ENCODE data around the gene MAGI1. TPM values are rescaled to one million over a fixed set of nuclear protein-coding genes. Genes with fewer than 3 reads are reported as not detected.

Gene MAGI1
- total and polyA plus RNA-seq, 12 donors: 5.7 to 58.2 (median 37.7) TPM

GRCh38 chr3:66036586-66037148, 2.1 kb downstream of the MAGI1 start:
- peak in 1 of 2 donors; percentile 25 for DNase-seq
- peak in 4 of 8 donors; percentile 11 to 32 (median 14) for ATAC-seq

GRCh38 chr3:66035763-66036477, 2.8 kb downstream of the MAGI1 start:
- TF ChIP-seq CTCF (IDR thresholded peaks at IDR 0.05): no peak
- Histone ChIP-seq H3K4me3 (peak overlapping the region; percentile 58 to 96 (median 80)), H3K27me3 (peaks cover 0 to 47% (median 0%) of the 10 kb centered on the region in 7 donors), H3K36me3 (peaks cover 0 to 5% (median 0%) of the 10 kb centered on the region in 9 donors), H3K9me3 (no peaks in the 10 kb centered on the region), H3K4me1 (peaks cover 2 to 52% (median 23%) of the 10 kb centered on the region in 9 donors), H3K27ac (peak overlapping the region in 9 of 10 donors; percentile 84 to 98 (median 94))
- ATAC-seq (no peak), DNase-seq (no peak)
- intact Hi-C loops (cut with DNase I): loop anchor here in 9 of 10 donors (2.0 to 10.0 kb wide), 15 partner anchors 39 to 251 kb away; no protein-coding TSS in a partner anchor
- WGBS, 2 donors: 25 to 28% methylated on average over 5 of the region's 5 CpGs

More at GRCh38 chr3:66036586-66037148, 2.1 kb downstream of the MAGI1 start:
- peak overlapping the region; percentile 58 to 96 (median 80) for H3K4me3 ChIP-seq
- H3K27ac ChIP-seq: peak overlapping the region; percentile 74 to 98 (median 94)
- 21 to 25% methylated on average over 9 of the region's 9 CpGs for WGBS, 2 donors
- peaks cover 2 to 45% (median 23%) of the 10 kb centered on the region in 9 donors for H3K4me1 ChIP-seq
- H3K9me3 ChIP-seq: no peaks in the 10 kb centered on the region
- intact Hi-C loops (cut with DNase I): loop anchor here in 9 of 10 donors (5.0 to 10.0 kb wide), 14 partner anchors 39 to 252 kb away; no protein-coding TSS in a partner anchor
- TF ChIP-seq CTCF (IDR thresholded peaks at IDR 0.05): no peak
- peaks cover 0 to 51% (median 0%) of the 10 kb centered on the region in 7 donors for H3K27me3 ChIP-seq
- H3K36me3 ChIP-seq: peaks cover 0 to 5% (median 0%) of the 10 kb centered on the region in 9 donors

- peaks cover 2 to 67% (median 34%) of the 10 kb centered on the region in 9 donors for H3K4me1 ChIP-seq
- TF ChIP-seq CTCF (IDR thresholded peaks at IDR 0.05): no peak
- peaks cover 0 to 5% (median 0%) of the 10 kb centered on the region in 9 donors for H3K36me3 ChIP-seq
- peaks cover 0 to 23% (median 0%) of the 10 kb centered on the region in 7 donors for H3K27me3 ChIP-seq
- no peak overlapping the region for H3K4me3 ChIP-seq
- no peaks in the 10 kb centered on the region for H3K9me3 ChIP-seq
- peak overlapping the region in 2 of 10 donors; percentile 3 to 8 for H3K27ac ChIP-seq
- intact Hi-C loops (cut with DNase I): loop anchor here in 5 of 10 donors (2.0 to 10.0 kb wide), 7 partner anchors 59 to 249 kb away; no protein-coding TSS in a partner anchor
- DNase-seq: no peak
- 67 to 68% methylated on average over 3 of the region's 3 CpGs for WGBS, 2 donors
- no peak for ATAC-seq
Observed at GRCh38 chr3:66033241-66034138, 5.2 kb downstream of the MAGI1 start.
